RKO (cell line): ENCODE results near the gene ID3.

Source experiments
- DNase-seq: peaks from one replicate; pipeline ENCODE4 v3.0.0-alpha.2; 2016; ENCODE audit warnings: low spot score

Gene ID3

GRCh38 chr1:23525558-23526250, 33.6 kb downstream of the ID3 start:
- DNase-seq: no peak

GRCh38 chr1:23524716-23525401, 34.4 kb downstream of the ID3 start:
- DNase-seq: no peak

GRCh38 chr1:23524163-23524562, 35.1 kb downstream of the ID3 start:
- no peak for DNase-seq

GRCh38 chr1:23522244-23522982, 36.9 kb downstream of the ID3 start:
- no peak for DNase-seq

GRCh38 chr1:23521588-23521987, 37.7 kb downstream of the ID3 start:
- no peak for DNase-seq

- no peak for DNase-seq
Observed at GRCh38 chr1:23517581-23517980, 41.7 kb downstream of the ID3 start.

GRCh38 chr1:23515905-23516304, 43.4 kb downstream of the ID3 start:
- DNase-seq: no peak

- no peak for DNase-seq
Observed at GRCh38 chr1:23514111-23514679, 45.1 kb downstream of the ID3 start.

- DNase-seq: no peak
Observed at GRCh38 chr1:23509896-23510295, 49.4 kb downstream of the ID3 start.
